Activated CD4-positive, alpha-beta memory T cell treated with anti-CD3 and anti-CD28 coated beads, Interleukin-2, amount 10 ng/mL, durations not matched to agents 7 days and 5 days (primary cell): ENCODE results near the gene PCDHA8. TPM values are rescaled to one million over a fixed set of nuclear protein-coding genes. Genes with fewer than 3 reads are reported as not detected.
"Not testable (repeated sequence)": the region's sequence is repeated elsewhere in the genome, so short reads cannot be mapped to it uniquely, and the experiment has no call there.

Experiments used
- CTCF ChIA-PET: fragments of 350-600 bp; sonication (Branson Sonifier 250); formaldehyde crosslinking; loops from one replicate; lab custom pipeline; 2021; ENCODE audit warnings: antibody characterized with exemption, inconsistent platforms; lab: Charles Lee
- POLR2A ChIA-PET: fragments of 350-600 bp; sonication (Branson Sonifier 250); formaldehyde crosslinking; loops from one replicate; lab custom pipeline; 2021; ENCODE audit warnings: antibody characterized with exemption; lab: Charles Lee
- DNase-seq: peaks from one replicate; pipeline ENCODE4 v3.0.0-alpha.2; 2020
- H3K27ac Mint-ChIP-seq: one replicate; pipeline ENCODE4 v1.8.0; 2021; ENCODE audit warnings: mild to moderate bottlenecking, mixed read lengths
- H3K27me3 Mint-ChIP-seq: one replicate; pipeline ENCODE4 v1.8.0; 2021; ENCODE audit warnings: mixed read lengths
- H3K36me3 Mint-ChIP-seq: one replicate; pipeline ENCODE4 v1.8.0; 2021; ENCODE audit warnings: low read depth, mixed read lengths
- H3K4me1 Mint-ChIP-seq: one replicate; pipeline ENCODE4 v1.8.0; 2021; ENCODE audit warnings: mixed read lengths
- H3K4me3 Mint-ChIP-seq: one replicate; pipeline ENCODE4 v1.8.0; 2021; ENCODE audit warnings: mild to moderate bottlenecking, mixed read lengths
- H3K9me3 Mint-ChIP-seq: one replicate; pipeline ENCODE4 v1.8.0; 2021; ENCODE audit warnings: mixed read lengths
- total RNA-seq, 2 experiments: library from RNA; stranded (reverse); gene quantifications; one replicate each; pipeline ENCODE4 v1.2.3, GENCODE V29; 2021

The PCDHA8 gene
- total RNA-seq, result not detected

GRCh38 chr5:140840978-140841962, at the start of gene PCDHA8:
PCDHA8 (plus strand) TSS chr5:140841187; CDS start chr5:140841322, 135 bp downstream.
- no peak within 1 kb of the TSS for H3K4me3 Mint-ChIP-seq

GRCh38 chr5:140794595-140795258, 46.3 kb upstream of the PCDHA8 start, which contains the start of gene PCDHA2:
PCDHA2 (plus strand) TSS chr5:140794852.
- H3K9me3 Mint-ChIP-seq, result peaks cover 18% of the 10 kb centered on the region
- no peaks in the 10 kb centered on the region for H3K27me3 Mint-ChIP-seq
- no peaks in the 10 kb centered on the region for H3K4me1 Mint-ChIP-seq
- no peak for DNase-seq
- CTCF ChIA-PET, result no interaction called here
- H3K27ac Mint-ChIP-seq, result no peak within 1 kb of the TSS
- H3K36me3 Mint-ChIP-seq, result no peaks in the 10 kb centered on the region
- POLR2A ChIA-PET, result no interaction called here
- no peak within 1 kb of the TSS for H3K4me3 Mint-ChIP-seq

More at GRCh38 chr5:140840978-140841962, at the start of gene PCDHA8:
- no peak within 1 kb of the TSS for H3K27ac Mint-ChIP-seq
- CTCF ChIA-PET, result interaction anchor here (0.8 to 1.0 kb wide), 2 partner anchors 12 to 200 kb away, joined by 4 to 6 read pairs; no protein-coding TSS in a partner anchor
- no peaks in the 10 kb centered on the region for H3K4me1 Mint-ChIP-seq
- H3K9me3 Mint-ChIP-seq, result peaks cover 13% of the 10 kb centered on the region
- H3K27me3 Mint-ChIP-seq, result no peaks in the 10 kb centered on the region
- DNase-seq, result no peak
- peaks cover 5% of the 10 kb centered on the region for H3K36me3 Mint-ChIP-seq
- POLR2A ChIA-PET, result no interaction called here

DNA sequence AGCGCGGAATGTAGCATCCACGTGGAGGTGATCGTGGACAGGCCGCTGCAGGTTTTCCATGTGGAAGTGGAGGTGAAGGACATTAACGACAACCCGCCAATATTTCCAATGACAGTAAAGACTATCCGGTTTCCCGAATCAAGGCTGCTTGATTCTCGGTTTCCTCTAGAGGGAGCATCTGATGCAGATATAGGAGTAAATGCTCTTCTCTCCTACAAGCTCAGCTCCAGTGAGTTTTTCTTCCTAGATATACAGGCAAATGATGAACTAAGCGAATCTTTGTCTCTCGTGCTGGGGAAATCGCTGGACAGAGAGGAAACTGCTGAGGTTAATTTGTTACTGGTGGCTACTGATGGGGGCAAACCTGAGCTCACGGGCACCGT, 45.7 kb upstream of the PCDHA8 start:
- ChIA-PET CTCF (no interaction called here), POLR2A (no interaction called here)
- Mint-ChIP-seq H3K27ac (no peak overlapping the region), H3K36me3 (no peaks in the 10 kb centered on the region), H3K9me3 (peaks cover 18% of the 10 kb centered on the region), H3K4me3 (no peak overlapping the region), H3K27me3 (no peaks in the 10 kb centered on the region), H3K4me1 (no peaks in the 10 kb centered on the region)
- no peak for DNase-seq

DNA sequence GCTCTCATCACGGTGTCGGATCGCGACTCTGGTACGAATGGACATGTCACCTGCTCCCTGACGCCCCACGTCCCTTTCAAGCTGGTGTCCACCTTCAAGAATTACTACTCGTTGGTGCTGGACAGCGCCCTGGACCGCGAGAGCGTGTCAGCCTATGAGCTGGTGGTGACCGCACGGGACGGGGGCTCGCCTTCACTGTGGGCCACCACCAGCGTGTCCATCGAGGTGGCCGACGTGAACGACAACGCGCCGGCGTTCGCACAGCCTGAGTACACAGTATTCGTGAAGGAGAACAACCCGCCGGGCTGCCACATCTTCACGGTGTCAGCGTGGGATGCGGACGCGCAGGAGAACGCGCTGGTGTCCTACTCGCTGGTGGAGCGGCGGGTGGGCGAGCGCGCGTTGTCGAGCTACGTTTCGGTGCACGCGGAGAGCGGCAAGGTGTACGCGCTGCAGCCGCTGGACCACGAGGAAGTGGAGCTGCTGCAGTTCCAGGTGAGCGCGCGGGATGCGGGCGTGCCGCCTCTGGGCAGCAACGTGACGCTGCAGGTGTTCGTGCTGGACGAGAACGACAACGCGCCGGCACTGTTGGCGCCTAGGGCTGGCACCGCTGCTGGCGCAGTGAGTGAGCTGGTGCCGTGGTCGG, 44.8 kb upstream of the PCDHA8 start:
- DNase-seq, H3K4me3 Mint-ChIP-seq, POLR2A ChIA-PET, H3K27me3 Mint-ChIP-seq, H3K4me1 Mint-ChIP-seq, H3K36me3 Mint-ChIP-seq, H3K27ac Mint-ChIP-seq, CTCF ChIA-PET: not testable (repeated sequence)
- peaks cover 19% of the 10 kb centered on the region for H3K9me3 Mint-ChIP-seq

DNA sequence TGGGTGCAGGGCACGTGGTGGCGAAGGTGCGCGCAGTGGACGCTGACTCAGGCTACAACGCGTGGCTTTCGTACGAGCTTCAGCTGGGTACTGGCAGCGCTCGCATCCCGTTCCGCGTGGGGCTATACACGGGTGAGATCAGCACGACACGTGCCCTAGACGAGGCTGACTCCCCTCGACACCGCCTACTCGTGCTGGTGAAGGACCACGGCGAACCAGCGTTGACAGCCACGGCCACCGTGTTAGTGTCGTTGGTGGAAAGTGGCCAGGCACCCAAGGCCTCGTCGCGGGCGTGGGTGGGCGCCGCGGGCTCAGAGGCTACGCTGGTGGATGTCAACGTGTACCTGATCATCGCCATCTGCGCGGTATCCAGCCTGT, 44.3 kb upstream of the PCDHA8 start:
- CTCF ChIA-PET, result no interaction called here

DNA sequence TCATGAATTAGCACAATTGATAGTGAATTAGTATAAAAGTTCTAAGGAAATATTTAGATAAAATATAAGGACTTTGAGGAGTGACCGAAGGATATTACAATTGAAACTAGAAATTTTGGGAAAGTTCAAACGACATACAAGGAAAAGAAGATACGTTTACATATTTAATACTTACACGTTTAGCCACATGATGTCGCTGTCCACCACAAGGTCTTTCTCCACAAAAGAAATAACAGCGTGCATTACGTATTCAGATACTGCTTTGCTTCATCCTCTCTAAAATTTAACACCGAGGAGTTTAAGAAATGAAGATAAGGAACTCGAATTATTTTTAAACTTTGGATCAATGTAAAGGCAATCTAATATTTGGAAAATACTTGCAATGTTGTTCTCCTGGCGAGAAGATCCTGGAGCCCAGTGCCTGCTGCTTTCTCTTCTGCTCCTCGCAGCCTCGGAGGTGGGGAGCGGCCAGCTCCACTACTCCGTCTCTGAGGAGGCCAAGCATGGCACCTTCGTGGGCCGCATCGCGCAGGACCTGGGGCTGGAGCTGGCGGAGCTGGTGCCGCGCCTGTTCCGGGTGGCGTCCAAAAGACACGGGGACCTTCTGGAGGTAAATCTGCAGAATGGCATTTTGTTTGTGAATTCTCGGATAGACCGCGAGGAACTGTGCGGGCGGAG, 40.0 kb upstream of the PCDHA8 start, which contains the start of gene PCDHA3:
Gene PCDHA3 (plus strand): TSS at position 242 of the 678 bp plus-strand sequence.
- peaks cover 20% of the 10 kb centered on the region for H3K9me3 Mint-ChIP-seq
- no peak within 1 kb of the TSS for H3K27ac Mint-ChIP-seq
- no peak within 1 kb of the TSS for H3K4me3 Mint-ChIP-seq
- POLR2A ChIA-PET, result no interaction called here
- CTCF ChIA-PET, result no interaction called here
- H3K27me3 Mint-ChIP-seq, result no peaks in the 10 kb centered on the region
- DNase-seq, result no peak
- H3K36me3 Mint-ChIP-seq, result peaks cover 5% of the 10 kb centered on the region
- H3K4me1 Mint-ChIP-seq, result no peaks in the 10 kb centered on the region

More for the DNA sequence above, 44.3 kb upstream of the PCDHA8 start:
- Mint-ChIP-seq H3K4me1 (no peaks in the 10 kb centered on the region), H3K27ac (no peak overlapping the region), H3K27me3 (no peaks in the 10 kb centered on the region), H3K36me3 (no peaks in the 10 kb centered on the region), H3K4me3 (no peak overlapping the region), H3K9me3 (peaks cover 21% of the 10 kb centered on the region)
- POLR2A ChIA-PET, result no interaction called here
- DNase-seq, result no peak

DNA sequence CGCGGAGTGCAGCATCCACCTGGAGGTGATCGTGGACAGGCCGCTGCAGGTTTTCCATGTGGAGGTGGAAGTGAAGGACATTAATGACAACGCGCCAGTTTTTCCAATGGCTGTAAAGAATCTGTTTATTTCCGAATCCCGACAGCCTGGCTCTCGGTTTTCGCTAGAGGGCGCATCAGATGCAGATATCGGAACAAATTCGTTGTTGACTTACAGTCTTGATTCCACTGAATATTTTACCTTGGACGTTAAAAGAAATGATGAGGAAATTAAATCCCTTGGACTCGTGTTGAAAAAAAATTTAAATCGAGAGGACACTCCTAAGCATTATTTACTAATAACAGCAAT, 39.5 kb upstream of the PCDHA8 start:
- Mint-ChIP-seq H3K9me3 (peaks cover 20% of the 10 kb centered on the region), H3K36me3 (peaks cover 5% of the 10 kb centered on the region), H3K27ac (no peak overlapping the region), H3K4me3 (no peak overlapping the region), H3K4me1 (no peaks in the 10 kb centered on the region), H3K27me3 (no peaks in the 10 kb centered on the region)
- ChIA-PET CTCF (no interaction called here), POLR2A (no interaction called here)
- DNase-seq, result no peak

DNA sequence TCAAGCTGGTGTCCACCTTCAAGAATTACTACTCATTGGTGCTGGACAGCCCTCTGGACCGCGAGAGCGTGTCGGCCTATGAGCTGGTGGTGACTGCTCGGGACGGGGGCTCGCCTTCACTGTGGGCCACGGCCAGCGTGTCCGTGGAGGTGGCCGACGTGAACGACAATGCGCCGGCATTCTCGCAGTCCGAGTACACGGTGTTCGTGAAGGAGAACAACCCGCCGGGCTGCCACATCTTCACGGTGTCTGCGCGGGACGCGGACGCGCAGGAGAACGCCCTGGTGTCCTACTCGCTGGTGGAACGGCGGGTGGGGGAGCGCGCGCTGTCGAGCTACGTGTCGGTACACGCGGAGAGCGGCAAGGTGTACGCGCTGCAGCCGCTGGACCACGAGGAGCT, 38.6 kb upstream of the PCDHA8 start:
- DNase-seq, H3K27me3 Mint-ChIP-seq, H3K4me3 Mint-ChIP-seq, POLR2A ChIA-PET, H3K36me3 Mint-ChIP-seq, H3K27ac Mint-ChIP-seq, CTCF ChIA-PET, H3K4me1 Mint-ChIP-seq: not testable (repeated sequence)
- peaks cover 23% of the 10 kb centered on the region for H3K9me3 Mint-ChIP-seq

GRCh38 chr5:140802781-140803271, 38.2 kb upstream of the PCDHA8 start:
- H3K9me3 Mint-ChIP-seq, result peaks cover 26% of the 10 kb centered on the region
- no peaks in the 10 kb centered on the region for H3K4me1 Mint-ChIP-seq
- CTCF ChIA-PET, result no interaction called here
- no peak for DNase-seq
- no peak overlapping the region for H3K27ac Mint-ChIP-seq
- POLR2A ChIA-PET, result no interaction called here
- no peak overlapping the region for H3K4me3 Mint-ChIP-seq
- H3K36me3 Mint-ChIP-seq, result peaks cover 7% of the 10 kb centered on the region
- no peaks in the 10 kb centered on the region for H3K27me3 Mint-ChIP-seq

DNA sequence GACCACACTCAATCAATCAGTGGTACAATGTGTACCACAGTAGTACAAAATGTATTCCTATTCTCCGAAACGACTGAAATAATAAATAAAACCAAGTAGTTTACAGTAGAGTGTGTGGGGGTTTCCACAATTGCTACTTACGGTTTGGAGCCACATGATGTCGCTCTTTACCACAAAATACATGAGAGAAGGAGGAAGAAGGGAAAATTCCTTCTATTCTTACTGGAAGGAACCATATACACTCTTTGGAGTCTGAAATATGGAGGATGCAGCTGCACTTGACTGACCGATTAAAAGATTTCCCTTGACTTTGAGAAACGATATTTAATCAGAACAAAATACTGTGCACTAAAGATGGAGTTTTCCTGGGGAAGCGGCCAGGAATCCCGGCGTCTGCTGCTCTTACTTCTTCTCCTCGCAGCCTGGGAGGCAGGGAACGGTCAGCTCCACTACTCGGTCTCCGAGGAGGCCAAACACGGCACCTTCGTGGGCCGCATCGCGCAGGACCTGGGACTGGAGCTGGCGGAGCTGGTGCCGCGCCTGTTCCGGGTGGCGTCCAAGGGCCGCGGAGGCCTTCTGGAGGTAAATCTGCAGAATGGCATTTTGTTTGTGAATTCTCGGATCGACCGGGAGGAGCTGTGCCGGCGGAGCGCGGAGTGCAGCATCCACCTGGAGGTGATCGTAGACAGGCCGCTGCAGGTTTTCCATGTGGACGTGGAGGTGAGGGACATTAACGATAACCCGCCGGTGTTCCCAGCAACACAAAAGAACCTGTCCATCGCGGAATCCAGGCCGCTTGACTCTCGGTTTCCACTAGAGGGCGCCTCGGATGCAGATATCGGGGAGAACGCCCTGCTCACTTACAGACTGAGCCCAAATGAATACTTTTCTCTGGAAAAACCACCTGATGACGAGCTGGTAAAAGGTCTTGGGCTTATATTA, 33.9 kb upstream of the PCDHA8 start, which contains the start of gene PCDHA4:
Gene PCDHA4 (plus strand): TSS at position 235 of the 942 bp plus-strand sequence.
- Mint-ChIP-seq H3K4me3 (no peak within 1 kb of the TSS), H3K9me3 (peaks cover 26% of the 10 kb centered on the region), H3K36me3 (peaks cover 7% of the 10 kb centered on the region), H3K27ac (no peak within 1 kb of the TSS), H3K27me3 (no peaks in the 10 kb centered on the region), H3K4me1 (no peaks in the 10 kb centered on the region)
- POLR2A ChIA-PET, result no interaction called here
- CTCF ChIA-PET, result no interaction called here
- no peak for DNase-seq

- POLR2A ChIA-PET, H3K27ac Mint-ChIP-seq, H3K4me1 Mint-ChIP-seq, H3K4me3 Mint-ChIP-seq, H3K36me3 Mint-ChIP-seq, DNase-seq, H3K27me3 Mint-ChIP-seq, CTCF ChIA-PET: not testable (repeated sequence)
- peaks cover 23% of the 10 kb centered on the region for H3K9me3 Mint-ChIP-seq
Observed at GRCh38 chr5:140808241-140808888, 32.6 kb upstream of the PCDHA8 start.
